Tongue (tissue), 2 donors: ENCODE data around the gene OR52W1. TPM values are rescaled to one million over a fixed set of nuclear protein-coding genes. Genes with fewer than 3 reads are reported as not detected.
A peak's percentile ranks its signal among the peaks of the same experiment; 100 is the strongest.
"Not testable (repeated sequence)": the region's sequence is repeated elsewhere in the genome, so short reads cannot be mapped to it uniquely, and the experiment has no call there.

ENCODE experiments used
- DNase-seq: peaks from one replicate; pipeline ENCODE4 v3.0.0-alpha.2; 2015
- total RNA-seq: library from RNA; depleted of rRNA; stranded (reverse); fragments of >200 nt; gene quantifications from one replicate; pipeline ENCODE4 v1.2.3, GENCODE V29; 2014

Gene OR52W1
- total RNA-seq, 1 donor from 2014 or later = not detected

DNA sequence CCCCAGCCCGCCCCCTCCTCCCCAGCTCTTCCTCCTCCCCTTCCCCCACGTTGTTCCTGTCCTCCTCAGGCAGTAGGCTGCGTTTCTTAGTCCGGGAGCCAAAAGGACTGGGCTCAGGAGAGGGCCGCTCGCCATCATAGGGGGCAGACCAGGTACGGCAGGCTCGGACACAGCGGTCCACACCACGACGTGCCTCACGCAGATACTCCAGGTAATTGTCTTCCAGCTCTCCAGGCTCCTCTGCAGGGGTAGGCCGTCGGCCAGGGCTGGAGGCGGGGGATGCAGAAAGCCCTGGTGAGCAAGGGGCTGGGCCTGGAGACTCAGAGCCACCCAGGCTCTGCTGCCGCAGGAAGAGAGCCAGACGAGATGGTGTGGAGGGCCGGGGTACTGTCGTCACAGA lies 18.7 kb downstream of the OR52W1 start:
- DNase-seq = no peak

DNA sequence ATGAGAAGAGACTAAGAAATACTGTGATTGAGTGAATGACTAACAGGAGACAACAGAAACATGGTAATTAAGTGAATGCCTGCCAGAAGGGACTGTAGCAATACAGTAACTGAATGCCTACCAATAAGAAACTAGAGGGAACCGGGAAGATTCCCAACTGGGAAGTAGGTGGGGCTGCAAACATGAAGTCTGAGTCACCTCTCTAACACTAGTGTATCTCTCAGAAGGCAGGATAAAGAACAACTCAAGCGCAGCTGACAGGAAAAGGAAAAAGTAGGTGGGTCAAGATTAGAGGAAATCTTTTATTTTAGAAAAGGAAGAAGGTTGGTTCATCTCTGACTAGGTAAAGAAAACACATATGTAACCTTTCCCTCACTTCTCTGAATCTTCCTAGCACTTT lies 20.3 kb downstream of the OR52W1 start:
- DNase-seq = no peak

DNA sequence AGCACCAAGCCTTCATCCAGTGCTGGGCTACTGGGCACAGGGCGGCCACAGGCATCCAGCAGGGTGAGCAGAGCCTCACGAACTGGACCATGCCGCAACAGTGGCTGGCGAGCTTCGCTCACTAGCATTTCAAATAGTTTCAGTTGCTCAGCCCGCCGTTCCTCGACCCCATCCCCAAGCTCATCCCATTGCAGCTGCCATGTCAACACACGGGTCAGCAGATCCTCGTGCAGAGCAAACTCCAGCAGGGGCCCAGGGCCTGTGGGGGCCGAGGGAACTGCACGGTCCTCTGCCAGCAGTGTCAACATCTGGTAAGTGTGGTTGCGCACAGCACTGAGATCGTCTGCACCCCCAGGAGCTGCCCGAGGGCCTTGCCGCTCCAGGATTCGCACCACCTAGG lies 24.8 kb downstream of the OR52W1 start:
- no peak for DNase-seq

DNA sequence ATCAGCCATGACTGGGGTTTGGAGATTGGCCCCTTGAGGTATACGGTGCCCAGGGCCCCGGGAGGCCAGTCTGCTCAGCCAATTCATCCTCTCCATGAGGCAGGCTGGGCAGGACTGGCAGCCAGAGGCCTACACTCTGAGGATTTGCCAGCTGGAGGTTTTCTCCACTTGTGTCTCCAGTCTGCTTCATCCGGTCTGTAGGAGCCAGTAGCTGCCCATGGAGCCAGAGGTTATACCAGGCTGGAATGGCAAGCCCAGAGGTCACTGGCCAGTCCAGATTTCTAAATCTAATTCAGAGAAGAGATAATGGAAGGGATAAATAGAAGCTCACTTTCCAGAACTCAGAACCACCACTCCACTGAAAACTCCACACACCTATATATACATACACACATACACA lies 25.4 kb downstream of the OR52W1 start:
- DNase-seq = no peak

DNA sequence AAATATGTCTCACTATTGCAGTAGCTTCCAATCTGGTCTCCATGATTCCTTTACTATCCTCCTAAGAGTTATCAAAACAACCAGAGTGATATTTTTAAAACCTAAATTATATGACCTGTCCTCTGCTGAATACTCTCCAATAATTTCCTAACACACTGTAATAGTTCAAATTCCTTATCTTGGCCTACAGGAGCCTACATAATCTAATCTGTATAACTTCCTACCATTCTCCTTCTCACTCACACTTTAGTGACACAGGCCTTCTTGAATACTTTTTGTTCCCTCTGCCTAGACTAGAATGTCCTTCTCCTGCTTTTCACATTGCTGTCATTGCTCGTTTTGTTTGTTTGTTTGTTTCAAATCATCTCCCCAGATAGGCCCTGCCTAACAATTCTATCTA lies 26.0 kb downstream of the OR52W1 start:
- DNase-seq = no peak

DNA sequence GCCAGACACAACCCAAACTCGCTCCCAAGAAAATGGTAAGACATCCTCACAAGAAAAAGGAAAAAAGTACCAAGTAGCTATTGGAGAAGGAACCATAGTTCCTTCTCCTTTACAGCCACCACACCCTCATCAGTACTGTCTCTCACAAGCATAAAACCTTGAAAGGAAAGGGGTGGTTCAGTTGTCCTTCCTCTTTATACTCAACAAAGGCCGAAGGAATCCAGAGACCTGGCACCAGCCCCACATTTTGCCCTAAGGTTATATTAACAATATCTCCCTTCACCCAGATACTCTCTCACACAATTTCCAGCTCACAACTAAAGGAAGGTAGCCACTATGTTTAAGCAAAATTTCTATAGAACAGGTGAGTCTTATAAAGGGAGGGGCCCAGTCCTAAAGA lies 26.9 kb downstream of the OR52W1 start:
- no peak for DNase-seq

DNA sequence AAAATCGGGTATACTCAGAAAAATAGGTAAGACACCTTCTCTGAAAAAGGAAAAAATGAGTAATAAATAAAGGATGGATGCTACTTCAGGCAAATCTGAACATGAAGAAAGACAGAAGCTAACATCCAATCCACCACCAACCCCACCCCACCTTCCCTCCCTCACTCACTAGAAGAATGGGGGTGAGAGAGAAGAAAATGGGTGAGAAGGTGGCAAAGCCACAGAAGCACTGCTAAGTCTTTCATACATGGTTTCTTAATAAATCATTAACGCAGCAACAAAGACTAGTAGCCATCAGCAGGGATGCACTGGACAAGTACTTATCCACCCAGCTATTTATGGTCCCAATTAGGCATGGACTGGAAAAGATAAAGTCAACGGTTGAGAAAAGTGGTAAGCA lies 29.5 kb downstream of the OR52W1 start:
- DNase-seq = no peak

DNA sequence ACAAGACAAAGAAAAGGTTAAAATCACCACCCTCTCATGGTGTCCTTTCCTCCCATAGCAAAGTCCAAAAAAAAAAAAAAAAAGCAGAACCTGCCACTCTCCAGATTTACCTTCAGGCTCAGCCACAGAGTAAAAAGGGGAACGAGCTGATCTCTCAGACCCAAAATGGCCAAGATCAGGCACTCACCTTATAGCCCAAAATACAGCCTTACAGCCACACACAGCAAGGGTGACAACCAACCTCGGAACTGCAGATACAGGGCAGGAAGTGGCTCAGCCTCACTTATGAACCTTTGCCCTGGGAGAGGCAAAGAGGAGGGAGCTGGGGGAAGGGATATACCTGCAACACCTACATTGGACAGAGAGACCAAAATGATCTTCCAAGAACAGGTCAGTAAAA lies 30.9 kb downstream of the OR52W1 start:
- DNase-seq = no peak

DNA sequence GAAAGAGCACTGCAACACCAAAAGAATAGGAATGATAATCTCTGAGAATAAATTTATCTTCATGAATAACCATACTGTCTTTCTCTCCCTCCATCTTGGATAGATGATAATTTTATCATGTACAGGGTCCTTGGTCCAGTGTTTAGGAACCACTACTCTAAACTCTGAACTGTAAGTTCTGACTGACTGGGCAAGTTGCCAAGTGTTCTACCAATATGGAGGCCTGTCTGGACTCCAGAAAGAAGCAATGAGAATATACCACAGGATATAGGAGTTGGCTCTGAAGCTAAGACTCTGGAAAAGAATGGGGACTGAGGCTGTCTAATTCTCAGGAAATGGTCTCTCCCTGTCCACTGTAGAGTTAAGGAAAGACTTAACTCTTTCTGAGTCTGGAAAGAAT lies 33.9 kb downstream of the OR52W1 start:
- peak; percentile 9 for DNase-seq

DNA sequence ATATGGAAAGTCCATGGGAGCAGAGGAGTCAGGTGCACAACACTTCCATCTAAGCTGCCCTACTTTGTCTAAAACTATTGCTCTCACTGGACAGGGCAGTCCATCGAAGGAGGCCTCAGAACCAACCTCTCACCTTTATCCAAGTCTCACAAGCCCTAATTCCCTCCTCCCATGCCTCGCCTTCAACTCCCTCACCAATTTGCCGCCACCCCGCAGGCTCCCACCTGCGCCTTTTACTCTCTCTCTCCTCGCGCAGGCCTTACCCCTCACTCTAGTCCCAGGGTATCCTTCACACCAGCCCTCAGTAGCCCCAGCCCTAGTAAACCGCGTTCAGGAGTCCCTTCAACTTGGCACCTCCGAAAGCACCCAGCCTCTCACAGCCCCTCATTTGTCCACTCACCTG lies 35.0 kb downstream of the OR52W1 start:
- no peak for DNase-seq

DNA sequence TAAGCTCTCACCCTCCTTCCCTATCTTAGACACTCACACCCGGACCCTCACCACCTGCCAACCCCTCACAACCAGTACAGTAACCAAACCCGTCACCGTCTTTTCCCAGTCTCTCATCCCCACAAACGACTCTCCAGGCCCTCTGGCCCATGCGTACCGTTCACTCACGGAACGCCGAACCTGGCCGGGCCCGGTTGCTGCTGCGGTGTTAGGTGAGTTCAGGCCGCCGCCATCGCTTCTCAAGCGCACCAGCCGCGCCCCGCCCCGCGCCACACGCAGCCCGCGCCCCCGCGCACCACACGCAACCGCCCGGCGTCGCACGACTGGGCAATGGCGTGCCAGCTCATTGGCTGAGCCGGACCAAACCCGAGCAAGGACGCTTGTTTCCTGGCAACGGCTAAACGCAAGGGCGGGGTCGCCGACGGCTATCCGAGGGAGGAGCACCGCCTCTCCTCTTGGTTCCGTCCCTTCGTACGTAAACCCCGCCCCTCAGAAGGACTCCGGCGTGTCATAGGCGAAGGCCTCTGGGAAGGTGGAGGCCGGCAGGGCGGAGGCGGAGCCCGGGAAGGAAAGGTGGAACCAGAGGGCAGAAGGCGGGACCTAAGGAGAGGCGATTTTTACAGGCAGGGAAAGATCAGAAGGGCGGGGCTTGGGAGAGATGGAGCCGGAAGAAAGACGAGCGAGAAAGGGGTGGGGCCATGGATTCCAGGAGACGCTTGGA lies 35.5 kb downstream of the OR52W1 start, which contains the start of gene FHIP1B:
Gene FHIP1B (minus strand): TSS at position 250 of the 721 bp plus-strand sequence. CDS start 10,120 bp downstream, outside the sequence.
- DNase-seq = peak; percentile 100

DNA sequence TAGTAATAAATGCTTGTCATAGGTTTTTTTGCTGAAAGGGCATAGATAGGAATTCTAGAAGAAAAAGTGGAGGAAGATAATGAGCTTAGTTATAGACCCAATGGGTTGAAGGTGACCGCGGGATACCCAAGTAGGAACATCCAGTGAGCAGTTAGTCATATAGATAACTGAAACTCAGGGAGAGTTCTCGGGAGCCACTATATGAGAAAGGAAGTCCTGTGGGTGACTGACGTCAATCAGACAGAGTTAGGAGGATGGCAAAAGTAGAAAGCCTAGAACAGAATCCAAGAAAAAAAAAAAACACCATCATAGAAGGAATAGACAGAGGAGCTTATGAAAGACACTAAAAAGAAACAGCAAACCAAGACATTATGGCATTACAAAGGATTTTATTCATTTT lies 38.2 kb downstream of the OR52W1 start:
- no peak for DNase-seq

DNA sequence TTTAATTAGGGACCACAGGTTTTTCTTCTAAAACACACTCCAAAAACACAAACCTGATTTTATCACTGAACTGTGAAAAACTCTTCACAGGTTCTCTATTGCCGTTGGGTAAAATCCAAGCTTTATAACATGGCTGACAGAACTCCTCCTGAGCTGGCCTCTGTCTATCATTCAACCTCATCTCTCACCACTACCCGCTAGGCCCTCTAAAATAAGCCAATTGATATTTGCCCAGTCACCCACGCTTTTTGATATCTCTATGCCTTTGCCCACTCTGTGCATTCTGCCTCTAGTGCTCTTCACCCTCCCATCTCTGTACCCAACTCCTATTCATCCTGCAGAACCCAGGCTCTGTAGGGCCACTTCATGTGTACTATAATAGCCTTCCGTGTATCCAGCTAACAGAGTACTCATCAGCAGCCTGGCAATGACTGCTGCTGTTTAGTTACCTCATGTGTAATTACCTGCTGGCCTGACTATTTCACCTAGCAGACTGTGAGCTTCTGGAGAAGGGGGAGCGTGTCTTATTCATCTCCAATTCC lies 38.8 kb downstream of the OR52W1 start:
- DNase-seq = no peak

DNA sequence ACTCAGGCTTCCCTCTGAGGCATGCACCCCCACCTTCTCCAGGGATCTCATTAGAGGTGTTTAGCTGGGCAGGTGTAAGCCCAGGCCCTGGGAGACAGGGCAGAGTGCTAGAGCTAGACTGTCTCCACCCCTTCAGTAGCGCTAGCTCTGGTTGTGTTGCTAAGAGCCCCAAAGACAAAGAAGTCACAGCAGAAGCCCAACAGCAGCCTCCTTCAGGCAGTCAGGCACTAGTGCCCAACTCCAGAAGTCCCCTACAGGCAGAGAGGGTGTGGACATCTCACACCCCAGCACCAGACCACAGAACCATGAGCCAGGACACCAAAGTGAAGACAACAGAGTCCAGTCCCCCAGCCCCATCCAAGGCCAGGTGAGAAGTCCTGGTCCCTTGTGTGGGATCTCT lies 39.9 kb downstream of the OR52W1 start, which contains the start of gene CNGA4:
Gene CNGA4 (plus strand): TSS at position 188 of the 400 bp plus-strand sequence. CDS start 118 bp downstream, at position 306.
- DNase-seq = no peak

DNA sequence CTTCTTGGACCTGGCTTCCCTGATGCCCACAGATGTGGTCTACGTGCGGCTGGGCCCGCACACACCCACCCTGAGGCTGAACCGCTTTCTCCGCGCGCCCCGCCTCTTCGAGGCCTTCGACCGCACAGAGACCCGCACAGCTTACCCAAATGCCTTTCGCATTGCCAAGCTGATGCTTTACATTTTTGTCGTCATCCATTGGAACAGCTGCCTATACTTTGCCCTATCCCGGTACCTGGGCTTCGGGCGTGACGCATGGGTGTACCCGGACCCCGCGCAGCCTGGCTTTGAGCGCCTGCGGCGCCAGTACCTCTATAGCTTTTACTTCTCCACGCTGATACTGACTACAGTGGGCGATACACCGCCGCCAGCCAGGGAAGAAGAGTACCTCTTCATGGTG lies 41.1 kb downstream of the OR52W1 start:
- no peak for DNase-seq

DNA sequence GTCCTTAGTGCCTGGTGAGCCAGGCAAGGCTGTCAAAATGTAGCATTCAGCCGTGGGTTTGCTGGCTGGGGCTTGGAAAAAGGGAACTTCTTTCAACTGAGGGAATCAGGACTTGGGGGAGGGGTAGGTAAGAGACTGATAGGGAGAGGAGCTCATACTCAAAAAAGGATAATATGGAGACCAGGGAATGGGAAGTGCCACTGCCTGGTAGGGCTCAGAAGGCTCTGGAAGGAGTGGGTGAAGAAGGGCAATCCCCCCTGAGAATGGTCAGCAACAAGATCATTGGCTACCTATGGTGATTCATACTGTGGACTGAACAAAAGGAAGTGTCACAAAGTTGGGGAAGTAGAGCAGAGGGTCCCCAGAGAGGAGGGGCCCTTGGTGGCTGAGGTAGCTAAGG lies 41.8 kb downstream of the OR52W1 start:
- DNase-seq = no peak

DNA sequence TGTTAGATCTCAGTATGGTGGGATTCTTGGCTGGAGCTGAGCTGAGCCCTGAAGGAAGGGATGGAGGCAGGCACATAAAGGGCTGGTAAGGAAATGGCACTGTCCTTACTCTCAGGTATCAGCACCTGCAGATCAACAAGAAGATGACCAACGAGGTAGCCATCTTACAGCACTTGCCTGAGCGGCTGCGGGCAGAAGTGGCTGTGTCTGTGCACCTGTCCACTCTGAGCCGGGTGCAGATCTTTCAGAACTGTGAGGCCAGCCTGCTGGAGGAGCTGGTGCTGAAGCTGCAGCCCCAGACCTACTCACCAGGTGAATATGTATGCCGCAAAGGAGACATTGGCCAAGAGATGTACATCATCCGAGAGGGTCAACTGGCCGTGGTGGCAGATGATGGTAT lies 42.3 kb downstream of the OR52W1 start:
- DNase-seq = no peak

DNA sequence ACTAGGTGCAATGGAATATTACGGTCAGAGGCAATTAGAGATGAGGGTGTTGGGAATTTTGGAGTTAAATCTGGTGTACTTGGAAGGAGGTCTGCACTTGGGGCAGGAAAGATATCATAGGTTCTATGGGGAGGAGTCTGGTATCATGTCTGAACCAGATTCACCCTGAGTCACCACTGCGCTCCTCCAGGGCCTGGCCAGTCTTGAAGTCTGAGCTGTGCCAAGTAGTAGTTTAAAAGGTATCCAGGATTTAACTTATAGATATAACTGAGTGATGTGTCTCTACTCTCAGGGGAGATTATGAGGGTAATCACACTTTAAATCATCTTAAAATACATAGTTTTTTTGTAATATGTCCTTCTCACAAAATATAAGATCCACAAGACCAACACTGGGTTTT lies 46.5 kb downstream of the OR52W1 start:
- DNase-seq = no peak

DNA sequence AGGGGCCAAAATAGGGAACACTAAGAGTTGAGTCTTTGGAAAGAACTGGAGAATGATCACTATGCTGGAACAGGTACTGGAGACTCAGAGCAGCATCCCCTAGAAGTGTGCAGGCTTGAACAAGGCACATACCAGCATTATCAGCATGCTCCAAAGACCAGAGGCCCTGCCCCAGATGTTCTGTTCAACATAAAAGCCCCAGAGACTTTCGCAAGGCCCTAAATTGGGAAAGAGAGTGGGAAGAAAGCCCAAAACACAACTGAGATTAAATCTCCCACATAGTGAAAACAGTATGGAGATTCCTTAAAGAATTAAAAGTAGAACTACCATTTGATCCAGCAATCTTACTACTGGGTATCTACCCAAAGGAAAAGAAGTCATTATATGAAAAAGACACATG lies 49.2 kb downstream of the OR52W1 start:
- no peak for DNase-seq

DNA sequence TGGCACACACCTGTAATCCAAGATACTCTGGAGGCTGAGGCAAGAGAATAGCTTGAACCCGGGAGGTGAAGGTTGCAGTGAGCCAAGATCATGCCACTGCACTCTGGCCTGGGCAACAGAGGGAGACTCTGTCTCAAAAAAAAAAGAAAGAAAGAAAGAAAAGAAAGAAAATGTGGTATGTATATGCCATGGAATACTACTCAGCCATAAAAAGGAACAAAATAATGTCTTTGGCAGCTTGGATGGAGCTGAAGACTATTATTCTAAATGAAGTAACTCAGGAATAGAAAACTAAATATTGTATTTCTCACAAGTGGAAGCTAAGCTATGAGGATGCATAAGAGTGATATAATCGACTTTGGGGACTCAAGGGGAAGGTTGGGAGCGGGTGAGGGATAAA lies 49.9 kb downstream of the OR52W1 start:
- DNase-seq = not testable (repeated sequence)
